HEK293 (cell line): ENCODE data around the gene VTA1.

ENCODE experiments used
- CTCF ChIA-PET: fragments of 350-600 bp; formaldehyde crosslinking; extraction: SDS; loops from one replicate; lab custom pipeline; 2021; ENCODE audit warnings: antibody characterized with exemption; lab: Yijun Ruan, JAX
- POLR2A ChIA-PET: fragments of 300-600 bp; formaldehyde crosslinking; extraction: SDS; loops from one replicate; lab custom pipeline; 2020; ENCODE audit warnings: antibody characterized with exemption, inconsistent platforms; lab: Yijun Ruan, JAX
- H3K27ac ChIP-seq: fragments of 200-500 bp; sonication (Bioruptor generic); 2 replicates; pipeline ENCODE4 v1.5.1; 2014; ENCODE audit warnings: low read depth, low read length, control low read depth, inconsistent platforms; ENCODE audit errors: extremely low read depth
- H3K36me3 ChIP-seq, 2 experiments: fragments of 200-500 bp in 1 of 2; sonication (Bioruptor generic) in 1 of 2; 1 replicate in 1 of 2; 2 replicates in 1 of 2; pipeline ENCODE4 v1.5.1; 2014 to 2017; ENCODE audit warnings: inconsistent platforms in 2 of 2, low read length in 2 of 2; ENCODE audit not compliant: control insufficient read depth in 2 of 2, insufficient read depth in 1 of 2
- H3K4me1 ChIP-seq: fragments of 200-500 bp; sonication (Bioruptor generic); 2 replicates; pipeline ENCODE4 v1.5.1; 2014; ENCODE audit warnings: mild to moderate bottlenecking, low read length, inconsistent platforms; ENCODE audit not compliant: control insufficient read depth, insufficient read depth
- H3K4me3 ChIP-seq: 2 replicates; pipeline ENCODE4 v1.5.1; 2011; ENCODE audit warnings: low read depth, mild to moderate bottlenecking, control low read depth, low read length, moderate library complexity
- H3K9me3 ChIP-seq: fragments of 200-500 bp; sonication (Bioruptor generic); 2 replicates; pipeline ENCODE4 v1.5.1; 2014; ENCODE audit warnings: low read depth, low read length, inconsistent platforms; ENCODE audit not compliant: control insufficient read depth, insufficient read depth
- BCL11A ChIP-seq: fragments of 450-650 bp; formaldehyde crosslinking; IDR thresholded peaks from 2 replicates; pipeline ENCODE4 v1.5.1; 2016; ENCODE audit warnings: low read depth, missing biosample characterization, missing genetic modification characterization
- PATZ1 ChIP-seq: fragments of 450-650 bp; formaldehyde crosslinking; IDR thresholded peaks from 2 replicates; pipeline ENCODE4 v1.5.1; 2016; ENCODE audit warnings: missing biosample characterization, missing genetic modification characterization
- ZNF175 ChIP-seq: fragments of 450-650 bp; formaldehyde crosslinking; IDR thresholded peaks from 2 replicates; pipeline ENCODE4 v1.5.1; 2016; ENCODE audit warnings: missing biosample characterization, missing genetic modification characterization
- ZNF544 ChIP-seq: fragments of 450-650 bp; formaldehyde crosslinking; IDR thresholded peaks from 2 replicates; pipeline ENCODE4 v1.5.0; 2017; ENCODE audit warnings: missing biosample characterization, missing genetic modification characterization
- ZNF549 ChIP-seq: fragments of 450-650 bp; IDR thresholded peaks from 2 replicates; pipeline ENCODE4 v1.5.1; 2018; ENCODE audit warnings: missing biosample characterization, missing genetic modification characterization, mild to moderate bottlenecking, inconsistent platforms, moderate library complexity
- ZNF600 ChIP-seq: fragments of 450-650 bp; formaldehyde crosslinking; IDR thresholded peaks from 2 replicates; pipeline ENCODE4 v1.5.1; 2016; ENCODE audit warnings: missing biosample characterization, missing genetic modification characterization
- ZSCAN4 ChIP-seq: fragments of 450-650 bp; formaldehyde crosslinking; IDR thresholded peaks from 2 replicates; pipeline ENCODE4 v1.5.1; 2017; ENCODE audit warnings: missing biosample characterization, missing genetic modification characterization
- TF ChIP-seq, protein P1 (sequence below): fragments of 450-650 bp; formaldehyde crosslinking; IDR thresholded peaks from 2 replicates; pipeline ENCODE4 v1.5.1; 2017; ENCODE audit warnings: missing biosample characterization, missing genetic modification characterization
- TF ChIP-seq, protein P2 (sequence below): fragments of 450-650 bp; formaldehyde crosslinking; IDR thresholded peaks from 2 replicates; pipeline ENCODE4 v1.5.1; 2016; ENCODE audit warnings: missing biosample characterization, missing genetic modification characterization
- TF ChIP-seq, protein P3 (sequence below): fragments of 450-650 bp; formaldehyde crosslinking; IDR thresholded peaks from 2 replicates; pipeline ENCODE4 v1.5.1; 2016; ENCODE audit warnings: missing biosample characterization, missing genetic modification characterization
- TF ChIP-seq, protein P4 (sequence below): fragments of 450-650 bp; formaldehyde crosslinking; conservative IDR thresholded peaks from 2 replicates; pipeline ENCODE4 v1.5.1; 2016; ENCODE audit warnings: low read depth, missing biosample characterization, missing genetic modification characterization

VTA1 gene

GRCh38 chr6:142152746-142153145 is 5.7 kb downstream of the VTA1 start:
- no peak overlapping the region for H3K4me3 ChIP-seq

GRCh38 chr6:142153196-142153595 is 6.1 kb downstream of the VTA1 start:
- CTCF ChIA-PET: interaction anchor here (0.6 to 7.5 kb wide), 6 partner anchors 52 to 321 kb away, joined by 3 to 67 read pairs (median 7); no protein-coding TSS in a partner anchor
- TF ChIP-seq ZNF600 (tag by site-specific recombination) (no peak), ZSCAN4 (no peak), PATZ1 (no peak), ZNF549 (no peak)
- TF ChIP-seq, protein P1, sequence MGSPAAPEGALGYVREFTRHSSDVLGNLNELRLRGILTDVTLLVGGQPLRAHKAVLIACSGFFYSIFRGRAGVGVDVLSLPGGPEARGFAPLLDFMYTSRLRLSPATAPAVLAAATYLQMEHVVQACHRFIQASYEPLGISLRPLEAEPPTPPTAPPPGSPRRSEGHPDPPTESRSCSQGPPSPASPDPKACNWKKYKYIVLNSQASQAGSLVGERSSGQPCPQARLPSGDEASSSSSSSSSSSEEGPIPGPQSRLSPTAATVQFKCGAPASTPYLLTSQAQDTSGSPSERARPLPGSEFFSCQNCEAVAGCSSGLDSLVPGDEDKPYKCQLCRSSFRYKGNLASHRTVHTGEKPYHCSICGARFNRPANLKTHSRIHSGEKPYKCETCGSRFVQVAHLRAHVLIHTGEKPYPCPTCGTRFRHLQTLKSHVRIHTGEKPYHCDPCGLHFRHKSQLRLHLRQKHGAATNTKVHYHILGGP: peak; percentile 47; the same call in 1 of the 2 replicates
- TF ChIP-seq, protein P2, sequence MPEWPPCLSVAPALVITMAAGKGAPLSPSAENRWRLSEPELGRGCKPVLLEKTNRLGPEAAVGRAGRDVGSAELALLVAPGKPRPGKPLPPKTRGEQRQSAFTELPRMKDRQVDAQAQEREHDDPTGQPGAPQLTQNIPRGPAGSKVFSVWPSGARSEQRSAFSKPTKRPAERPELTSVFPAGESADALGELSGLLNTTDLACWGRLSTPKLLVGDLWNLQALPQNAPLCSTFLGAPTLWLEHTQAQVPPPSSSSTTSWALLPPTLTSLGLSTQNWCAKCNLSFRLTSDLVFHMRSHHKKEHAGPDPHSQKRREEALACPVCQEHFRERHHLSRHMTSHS (tag by site-specific recombination): no peak
- TF ChIP-seq, protein P3, sequence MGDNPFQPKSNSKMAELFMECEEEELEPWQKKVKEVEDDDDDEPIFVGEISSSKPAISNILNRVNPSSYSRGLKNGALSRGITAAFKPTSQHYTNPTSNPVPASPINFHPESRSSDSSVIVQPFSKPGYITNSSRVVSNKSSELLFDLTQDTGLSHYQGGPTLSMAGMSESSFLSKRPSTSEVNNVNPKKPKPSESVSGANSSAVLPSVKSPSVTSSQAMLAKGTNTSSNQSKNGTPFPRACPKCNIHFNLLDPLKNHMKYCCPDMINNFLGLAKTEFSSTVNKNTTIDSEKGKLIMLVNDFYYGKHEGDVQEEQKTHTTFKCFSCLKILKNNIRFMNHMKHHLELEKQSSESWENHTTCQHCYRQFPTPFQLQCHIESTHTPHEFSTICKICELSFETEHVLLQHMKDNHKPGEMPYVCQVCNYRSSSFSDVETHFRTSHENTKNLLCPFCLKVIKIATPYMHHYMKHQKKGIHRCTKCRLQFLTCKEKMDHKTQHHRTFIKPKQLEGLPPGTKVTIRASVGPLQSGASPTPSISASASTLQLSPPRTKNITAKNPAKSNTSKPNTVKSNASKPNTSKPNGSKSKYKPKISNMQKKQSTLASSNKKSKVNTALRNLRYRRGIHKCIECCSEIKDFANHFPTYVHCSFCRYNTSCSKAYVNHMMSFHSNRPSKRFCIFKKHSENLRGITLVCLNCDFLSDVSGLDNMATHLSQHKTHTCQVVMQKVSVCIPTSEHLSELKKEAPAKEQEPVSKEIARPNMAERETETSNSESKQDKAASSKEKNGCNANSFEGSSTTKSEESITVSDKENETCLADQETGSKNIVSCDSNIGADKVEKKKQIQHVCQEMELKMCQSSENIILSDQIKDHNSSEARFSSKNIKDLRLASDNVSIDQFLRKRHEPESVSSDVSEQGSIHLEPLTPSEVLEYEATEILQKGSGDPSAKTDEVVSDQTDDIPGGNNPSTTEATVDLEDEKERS (tag by site-specific recombination): no peak
- TF ChIP-seq, protein P4, sequence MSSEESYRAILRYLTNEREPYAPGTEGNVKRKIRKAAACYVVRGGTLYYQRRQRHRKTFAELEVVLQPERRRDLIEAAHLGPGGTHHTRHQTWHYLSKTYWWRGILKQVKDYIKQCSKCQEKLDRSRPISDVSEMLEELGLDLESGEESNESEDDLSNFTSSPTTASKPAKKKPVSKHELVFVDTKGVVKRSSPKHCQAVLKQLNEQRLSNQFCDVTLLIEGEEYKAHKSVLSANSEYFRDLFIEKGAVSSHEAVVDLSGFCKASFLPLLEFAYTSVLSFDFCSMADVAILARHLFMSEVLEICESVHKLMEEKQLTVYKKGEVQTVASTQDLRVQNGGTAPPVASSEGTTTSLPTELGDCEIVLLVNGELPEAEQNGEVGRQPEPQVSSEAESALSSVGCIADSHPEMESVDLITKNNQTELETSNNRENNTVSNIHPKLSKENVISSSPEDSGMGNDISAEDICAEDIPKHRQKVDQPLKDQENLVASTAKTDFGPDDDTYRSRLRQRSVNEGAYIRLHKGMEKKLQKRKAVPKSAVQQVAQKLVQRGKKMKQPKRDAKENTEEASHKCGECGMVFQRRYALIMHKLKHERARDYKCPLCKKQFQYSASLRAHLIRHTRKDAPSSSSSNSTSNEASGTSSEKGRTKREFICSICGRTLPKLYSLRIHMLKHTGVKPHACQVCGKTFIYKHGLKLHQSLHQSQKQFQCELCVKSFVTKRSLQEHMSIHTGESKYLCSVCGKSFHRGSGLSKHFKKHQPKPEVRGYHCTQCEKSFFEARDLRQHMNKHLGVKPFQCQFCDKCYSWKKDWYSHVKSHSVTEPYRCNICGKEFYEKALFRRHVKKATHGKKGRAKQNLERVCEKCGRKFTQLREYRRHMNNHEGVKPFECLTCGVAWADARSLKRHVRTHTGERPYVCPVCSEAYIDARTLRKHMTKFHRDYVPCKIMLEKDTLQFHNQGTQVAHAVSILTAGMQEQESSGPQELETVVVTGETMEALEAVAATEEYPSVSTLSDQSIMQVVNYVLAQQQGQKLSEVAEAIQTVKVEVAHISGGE (tag by site-specific recombination): no peak
- Histone ChIP-seq H3K27ac (no peak overlapping the region), H3K36me3 (peaks cover 0 to 10% of the 10 kb centered on the region in 2 experiments; a peak in 1 of 3 replicates), H3K9me3 (no peaks in the 10 kb centered on the region), H3K4me3 (no peak overlapping the region), H3K4me1 (peaks cover 12% of the 10 kb centered on the region; the same call in 1 of the 2 replicates)
- POLR2A ChIA-PET: no interaction called here

More at GRCh38 chr6:142152746-142153145, 5.7 kb downstream of the VTA1 start:
- CTCF ChIA-PET: interaction anchor here (1.4 to 2.4 kb wide), 2 partner anchors 53 to 236 kb away, joined by 5 to 8 read pairs; no protein-coding TSS in a partner anchor
- no peak for TF ChIP-seq BCL11A (tag by site-specific recombination)
- TF ChIP-seq ZNF175 (tag by site-specific recombination): no peak
- no peak for TF ChIP-seq ZNF544 (tag by site-specific recombination)
- TF ChIP-seq, all 188 proteins: peak for 0
- Histone ChIP-seq H3K27ac (no peak overlapping the region), H3K9me3 (no peaks in the 10 kb centered on the region), H3K4me1 (peaks cover 12% of the 10 kb centered on the region; the same call in 1 of the 2 replicates), H3K36me3 (peaks cover 0 to 11% of the 10 kb centered on the region in 2 experiments; a peak in 1 of 3 replicates)
- POLR2A ChIA-PET: no interaction called here
